GM23338 (cell line): ENCODE results near the gene CSNK2B. TPM values are rescaled to one million over a fixed set of nuclear protein-coding genes. Genes with fewer than 3 reads are reported as not detected.

Source experiments
- ATAC-seq: fragments of 200-7000 bp; cut with Tn5 transposase; 3 replicates; pipeline ENCODE4 v1.9.1; 2020
- DNase-seq: peaks from one replicate; pipeline ENCODE4 v3.0.0-alpha.2; 2015; ENCODE audit warnings: low spot score
- H2AFZ ChIP-seq: fragments of 200-600 bp; sonication (generic); 2 replicates; pipeline ENCODE4 v1.8.0; 2016; ENCODE audit warnings: antibody characterized with exemption, mild to moderate bottlenecking, moderate library complexity
- H3F3A ChIP-seq: fragments of 200-600 bp; sonication (generic); replicated peaks from 2 replicates; pipeline ENCODE4 v1.8.0; 2017; ENCODE audit warnings: antibody characterized with exemption, mixed run types, low read depth
- H3K27ac ChIP-seq: fragments of 200-600 bp; sonication (generic); 2 replicates; pipeline ENCODE4 v1.6.1; 2016; ENCODE audit warnings: low read depth
- H3K27me3 ChIP-seq: fragments of 200-600 bp; sonication (generic); 2 replicates; pipeline ENCODE4 v1.8.0; 2016; ENCODE audit warnings: mild to moderate bottlenecking, mixed run types, moderate library complexity; ENCODE audit not compliant: insufficient read depth
- H3K36me3 ChIP-seq: fragments of 200-600 bp; sonication (generic); 2 replicates; pipeline ENCODE4 v1.8.0; 2016; ENCODE audit warnings: mild to moderate bottlenecking; ENCODE audit not compliant: insufficient read depth
- H3K4me1 ChIP-seq: fragments of 200-600 bp; sonication (generic); 2 replicates; pipeline ENCODE4 v1.8.0; 2016; ENCODE audit warnings: mild to moderate bottlenecking, moderate library complexity; ENCODE audit not compliant: insufficient read depth
- H3K4me2 ChIP-seq: fragments of 200-600 bp; sonication (generic); 2 replicates; pipeline ENCODE4 v1.7.1; 2017; ENCODE audit warnings: mixed run types
- H3K4me3 ChIP-seq: fragments of 200-600 bp; sonication (generic); 2 replicates; pipeline ENCODE4 v1.6.1; 2016; ENCODE audit warnings: mixed run types
- H3K79me2 ChIP-seq: fragments of 200-600 bp; sonication (generic); replicated peaks from 2 replicates; pipeline ENCODE4 v1.8.0; 2017; ENCODE audit warnings: mild to moderate bottlenecking; ENCODE audit not compliant: insufficient read depth
- H3K9me2 ChIP-seq: fragments of 200-600 bp; sonication (generic); 2 replicates; pipeline ENCODE4 v1.8.0; 2017; ENCODE audit not compliant: insufficient read depth
- H4K20me1 ChIP-seq: fragments of 200-600 bp; sonication (generic); replicated peaks from 2 replicates; pipeline ENCODE4 v1.8.0; 2017; ENCODE audit warnings: mild to moderate bottlenecking; ENCODE audit not compliant: insufficient read depth
- H3K27ac Mint-ChIP-seq: 2 replicates; pipeline ENCODE4 v1.8.0; 2020; ENCODE audit warnings: inconsistent platforms, mild to moderate bottlenecking, moderate library complexity, mixed read lengths
- H3K27me3 Mint-ChIP-seq: 3 replicates; pipeline ENCODE4 v1.8.0; 2022; ENCODE audit warnings: low read depth, mild to moderate bottlenecking, moderate library complexity, mixed read lengths, inconsistent platforms; ENCODE audit not compliant: insufficient read depth, poor library complexity
- H3K36me3 Mint-ChIP-seq: 3 replicates; pipeline ENCODE4 v1.8.0; 2021; ENCODE audit warnings: low read depth, mild to moderate bottlenecking, inconsistent platforms, moderate library complexity, mixed read lengths
- H3K4me1 Mint-ChIP-seq: 3 replicates; pipeline ENCODE4 v1.8.0; 2020; ENCODE audit warnings: mild to moderate bottlenecking, inconsistent platforms, mixed read lengths
- H3K4me3 Mint-ChIP-seq: 3 replicates; pipeline ENCODE4 v1.8.0; 2021; ENCODE audit warnings: moderate library complexity, mild to moderate bottlenecking, inconsistent platforms, mixed read lengths
- H3K9me3 Mint-ChIP-seq: 3 replicates; pipeline ENCODE4 v1.8.0; 2020; ENCODE audit warnings: moderate library complexity, mild to moderate bottlenecking, inconsistent platforms, mixed read lengths
- CTCF ChIP-seq, 2 experiments: fragments of 200-600 bp in 1 of 2; sonication (generic) in 1 of 2; conservative IDR thresholded peaks; 2 replicates each; pipeline versions ENCODE4 v1.5.1 to v1.6.1; 2016 to 2017; ENCODE audit warnings: antibody characterized with exemption in 2 of 2, low read depth in 2 of 2, mild to moderate bottlenecking in 2 of 2, moderate library complexity in 1 of 2
- EZH2 ChIP-seq: fragments of 200-600 bp; sonication (generic); IDR thresholded peaks from one replicate; pipeline ENCODE4 v1.8.0; 2017; ENCODE audit warnings: antibody characterized with exemption, mild to moderate bottlenecking, low read depth; ENCODE audit not compliant: unreplicated experiment
- JUNB ChIP-seq: IDR thresholded peaks from one replicate; pipeline ENCODE4 v1.6.1; 2016; ENCODE audit warnings: antibody characterized with exemption; ENCODE audit not compliant: unreplicated experiment
- POLR2AphosphoS5 ChIP-seq: IDR thresholded peaks from 2 replicates; pipeline ENCODE4 v1.6.1; 2016; ENCODE audit warnings: antibody characterized with exemption, low read depth
- STAT1 ChIP-seq: IDR thresholded peaks from one replicate; pipeline ENCODE4 v1.6.1; 2016; ENCODE audit warnings: antibody characterized with exemption; ENCODE audit not compliant: unreplicated experiment
- polyA plus RNA-seq: library from polyadenylated mRNA; unstranded; fragments of >200 nt; fragmentation: Nextera tagmentation; extraction: Ambion mirVana; gene quantifications from 2 replicates; pipeline ENCODE4 v1.2.1, GENCODE V29; 2016
- total RNA-seq: library from RNA; depleted of rRNA; stranded (reverse); fragments of >200 nt; shearing (Covaris generic); gene quantifications from 2 replicates; pipeline ENCODE4 v1.2.3, GENCODE V29; 2014

The CSNK2B gene
- total and polyA plus RNA-seq, 2 experiments from 2014 or later: 260 to 271 TPM

- DNase-seq (peak; percentile 90), ATAC-seq (peak; percentile 69)
- H3K36me3 Mint-ChIP-seq: peaks cover 47% of the 10 kb centered on the region
- no peak for TF ChIP-seq EZH2
- peak; percentile 12; the same call in 1 of the 2 replicates for TF ChIP-seq POLR2AphosphoS5
- Histone ChIP-seq H2AFZ (0 out of 2 replicates have a peak overlapping the region, but pooled peaks have one; percentile 35), H3K27ac (peak overlapping the region; percentile 96), H3K9me2 (no peaks in the 10 kb centered on the region), H3K4me1 (peaks cover 14% of the 10 kb centered on the region), H3K4me3 (peak overlapping the region; percentile 88), H3K79me2 (peaks cover 29% of the 10 kb centered on the region), H4K20me1 (peaks cover 12% of the 10 kb centered on the region; the same call in 1 of the 2 replicates), H3F3A (peaks cover 18% of the 10 kb centered on the region), H3K27me3 (no peaks in the 10 kb centered on the region), H3K36me3 (peaks cover 27% of the 10 kb centered on the region), H3K4me2 (peak overlapping the region; percentile 85)
- H3K4me3 Mint-ChIP-seq: peak overlapping the region; percentile 99
- peaks cover 28% of the 10 kb centered on the region; the same call in 2 of the 3 replicates for H3K4me1 Mint-ChIP-seq
- no peaks in the 10 kb centered on the region for H3K9me3 Mint-ChIP-seq
- peak overlapping the region; percentile 100 for H3K27ac Mint-ChIP-seq
- peaks cover 13% of the 10 kb centered on the region for H3K27me3 Mint-ChIP-seq
Observed at GRCh38 chr6:31651602-31652191, 14.2 kb upstream of the CSNK2B start.

GRCh38 chr6:31652925-31653724, 12.8 kb upstream of the CSNK2B start:
- Mint-ChIP-seq H3K4me1 (peaks cover 28% of the 10 kb centered on the region; the same call in 2 of the 3 replicates), H3K4me3 (peak overlapping the region; percentile 99), H3K27ac (peak overlapping the region; percentile 100), H3K27me3 (peaks cover 13% of the 10 kb centered on the region), H3K36me3 (peaks cover 38% of the 10 kb centered on the region), H3K9me3 (no peaks in the 10 kb centered on the region)
- TF ChIP-seq POLR2AphosphoS5 (peak; percentile 62), JUNB (no peak), STAT1 (no peak), CTCF (conservative IDR thresholded peaks at IDR 0.05; ENCODE audit: low read depth in 2 of 2) (peak in 1 of 2 experiments; percentile 28; a peak in 2 of 4 replicates)
- peak overlapping the region; percentile 85 for H3K4me2 ChIP-seq
- peaks cover 14% of the 10 kb centered on the region for H3K4me1 ChIP-seq
- H3K27ac ChIP-seq: peak overlapping the region; percentile 96
- peaks cover 27% of the 10 kb centered on the region for H3K36me3 ChIP-seq
- H3K79me2 ChIP-seq: peaks cover 32% of the 10 kb centered on the region
- H2AFZ ChIP-seq: no peak overlapping the region
- peaks cover 12% of the 10 kb centered on the region; the same call in 1 of the 2 replicates for H4K20me1 ChIP-seq
- H3K4me3 ChIP-seq: peak overlapping the region; percentile 88
- ATAC-seq (peak; percentile 79), DNase-seq (peak; percentile 98)
- no peaks in the 10 kb centered on the region for H3K9me2 ChIP-seq
- peaks cover 18% of the 10 kb centered on the region for H3F3A ChIP-seq
- H3K27me3 ChIP-seq: no peaks in the 10 kb centered on the region
